Measurements from ENCODE around the gene ANLN.

GRCh38 chr7:36440880-36441279, 51.2 kb downstream of the ANLN start:
- TF ChIP-seq CTCF (IDR thresholded peaks at IDR 0.05) (peak; percentile 16 to 53 (median 34)), POLR2A (IDR thresholded peaks at IDR 0.05) (no peak)
